Activated CD4-positive, alpha-beta T cell treated with anti-CD3 and anti-CD28 coated beads for 1 hour (primary cell): ENCODE results near the gene NLRP4.
"Not testable (repeated sequence)": the region's sequence is repeated elsewhere in the genome, so short reads cannot be mapped to it uniquely, and the experiment has no call there.

Experiments used
- DNase-seq: peaks from one replicate; pipeline ENCODE4 v3.0.0-alpha.2; 2020

Gene NLRP4

DNA sequence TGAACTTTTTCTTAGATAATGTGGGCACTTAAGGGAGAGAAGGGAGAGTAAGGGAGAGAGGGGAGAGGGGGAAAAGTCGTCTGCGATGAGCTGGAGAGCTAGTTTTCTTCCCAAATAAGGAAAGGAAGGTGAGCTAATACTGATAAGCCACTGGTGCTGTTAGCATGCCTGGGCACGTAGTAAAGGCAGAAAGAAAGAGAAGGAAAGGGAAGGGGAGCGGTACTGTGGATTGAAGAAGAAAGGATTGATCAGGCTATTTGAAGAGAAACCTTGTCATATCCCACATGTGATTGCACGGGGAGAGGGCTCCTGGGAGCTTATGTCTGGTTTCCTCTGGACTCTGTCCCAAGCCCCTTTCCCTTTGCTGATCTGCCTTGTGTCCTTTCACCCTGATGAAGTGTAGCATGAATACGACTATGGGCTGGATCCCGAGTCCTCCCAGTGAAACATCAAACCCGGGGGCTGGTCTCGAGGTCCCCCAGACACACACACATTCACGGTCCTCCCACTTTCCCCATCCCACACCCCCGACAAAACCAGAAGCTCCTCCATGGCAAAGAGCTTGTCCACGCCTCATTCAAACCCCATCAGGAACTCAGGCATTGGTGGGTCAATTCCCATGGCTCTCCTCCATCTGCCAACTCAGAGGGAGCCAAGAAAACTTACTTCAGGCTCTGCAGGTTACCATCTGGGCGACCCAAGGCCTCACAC, 65.2 kb downstream of the NLRP4 start:
- no peak for DNase-seq

DNA sequence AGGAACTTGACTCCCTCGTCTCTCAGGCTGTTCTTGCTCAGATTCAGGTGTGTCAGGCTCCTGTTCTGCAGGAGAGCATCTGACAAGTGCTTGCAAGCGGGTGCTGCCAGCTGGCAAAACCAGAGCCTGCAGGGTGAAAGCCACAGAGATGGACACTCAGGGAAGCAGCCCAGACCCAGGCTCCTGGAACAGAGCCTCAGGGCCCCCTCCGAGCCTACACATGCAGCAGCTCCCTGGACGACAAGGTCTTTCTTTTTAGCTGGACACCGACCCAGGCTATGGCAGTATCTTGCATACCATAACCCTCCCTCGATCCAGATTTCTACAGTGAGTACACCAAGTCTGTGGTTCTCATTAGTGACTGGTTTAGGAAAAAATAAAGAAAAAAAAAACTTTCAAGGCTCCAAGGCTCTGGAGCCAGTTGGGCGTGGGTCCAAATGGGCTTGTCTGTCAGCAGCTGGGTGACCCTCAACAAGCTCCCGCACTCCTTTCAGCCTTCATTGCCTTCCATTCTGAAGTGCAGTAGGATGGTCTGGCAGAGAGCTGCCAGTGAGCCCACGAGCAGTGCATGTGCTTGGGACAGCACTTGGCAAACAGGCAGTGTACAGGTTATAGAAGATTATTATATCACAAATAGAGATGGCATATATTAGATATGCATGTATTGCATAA, 65.9 kb downstream of the NLRP4 start:
- no peak for DNase-seq

DNA sequence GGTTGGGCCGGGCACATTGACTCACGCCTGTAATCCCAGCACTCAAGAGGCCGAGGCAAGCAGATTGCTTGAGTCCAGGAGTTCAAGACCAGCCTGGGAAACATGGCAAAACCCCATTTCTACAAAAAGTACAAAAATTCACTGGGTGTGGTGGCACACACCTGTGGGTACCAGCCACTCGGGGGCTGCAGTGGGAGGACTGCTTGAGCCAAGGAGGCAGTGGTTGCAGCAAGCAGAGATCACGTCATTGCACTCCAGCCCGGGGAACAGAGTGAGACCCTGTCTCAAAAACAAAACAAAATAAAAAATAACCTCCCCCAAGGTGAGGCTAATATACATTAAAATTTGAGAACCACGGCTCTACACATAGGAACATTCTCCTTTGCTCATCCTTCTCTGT, 70.9 kb downstream of the NLRP4 start:
- no peak for DNase-seq

DNA sequence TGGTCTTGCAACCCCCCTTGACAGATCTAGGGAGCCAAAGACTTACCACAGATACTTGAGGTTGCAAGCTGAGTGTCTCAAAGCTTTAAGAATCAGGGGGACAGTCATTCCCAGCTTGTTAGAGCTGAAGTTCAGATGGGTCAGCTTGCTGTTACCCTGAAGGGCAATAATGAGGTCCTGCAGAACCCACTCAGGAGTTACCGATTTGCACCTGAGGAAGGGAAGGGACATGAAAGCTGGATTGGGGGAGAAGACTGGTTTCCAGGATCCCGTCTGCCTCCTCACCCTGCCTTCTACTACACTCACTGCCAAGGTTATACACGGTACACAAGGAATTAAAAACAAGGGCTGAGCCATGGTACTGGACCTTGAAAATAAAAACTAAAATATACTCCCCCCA, 71.4 kb downstream of the NLRP4 start:
- no peak for DNase-seq

DNA sequence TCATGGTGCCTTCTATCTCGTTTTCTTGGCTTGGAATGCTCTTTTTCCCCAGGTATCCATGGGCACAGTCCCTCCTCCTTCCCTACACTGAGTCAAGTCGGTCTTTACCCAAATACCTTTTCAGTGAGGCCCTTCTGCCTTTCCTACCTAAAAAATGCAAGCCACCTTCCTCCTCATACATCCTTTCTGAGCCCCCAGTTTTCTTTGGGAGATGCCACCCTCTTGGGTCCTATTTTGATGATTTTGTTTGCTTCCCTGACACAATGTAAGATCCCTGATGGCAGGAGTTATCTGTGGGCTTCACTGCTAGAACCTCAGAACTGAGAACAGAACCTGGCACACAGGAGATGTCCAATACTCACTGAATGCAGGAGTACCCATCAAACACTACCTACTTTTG, 73.5 kb downstream of the NLRP4 start:
- DNase-seq = no peak

DNA sequence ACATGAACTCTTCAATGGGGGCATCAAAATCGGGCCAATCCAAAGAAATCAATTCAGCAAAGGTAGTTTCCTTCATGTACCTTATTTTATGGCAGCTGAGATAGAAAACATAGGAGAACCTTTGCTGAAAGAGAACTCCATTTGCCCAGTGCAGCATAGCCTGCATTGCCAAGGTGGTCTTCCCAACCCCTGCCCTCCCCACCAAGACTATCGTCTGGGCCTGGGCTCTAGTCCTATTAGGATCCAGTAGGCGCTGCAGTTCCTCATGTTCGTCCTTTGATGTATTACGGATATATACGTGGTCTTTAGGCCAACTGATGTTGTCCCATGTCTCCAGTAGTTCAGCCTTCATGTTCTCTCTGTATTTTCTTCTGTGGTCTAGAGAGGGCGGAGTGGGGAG, 76.6 kb downstream of the NLRP4 start:
- DNase-seq = no peak

DNA sequence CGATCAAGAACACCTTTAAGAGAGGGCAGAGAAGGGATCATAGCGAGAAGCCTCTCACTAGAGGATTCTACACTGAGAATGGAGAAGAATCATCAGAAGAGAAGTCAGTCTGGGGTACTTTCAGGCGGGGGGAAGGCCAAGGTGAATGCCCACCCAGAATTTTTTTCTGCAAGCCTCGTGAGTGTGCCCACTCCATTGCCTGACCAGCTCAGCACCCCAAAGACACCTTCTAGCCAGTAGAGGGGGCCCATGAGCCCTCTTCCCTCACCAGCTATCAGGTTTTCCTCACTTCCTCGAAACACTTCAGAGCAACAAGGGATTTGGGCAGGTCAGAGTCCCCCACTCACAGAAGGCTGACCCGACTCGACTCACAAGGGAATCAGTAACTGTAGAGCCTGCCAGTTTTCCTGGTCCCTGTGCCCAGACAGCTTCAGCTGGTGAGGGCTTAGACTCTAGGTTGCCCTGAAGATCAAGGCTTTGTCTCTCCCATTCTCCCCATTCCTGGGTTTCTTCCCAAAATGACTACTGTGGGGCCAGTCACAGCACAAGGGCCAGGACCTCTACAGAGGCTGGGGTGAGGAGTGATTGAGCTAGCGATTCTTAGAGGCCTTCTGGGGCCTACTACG, 77.4 kb downstream of the NLRP4 start:
- no peak for DNase-seq

DNA sequence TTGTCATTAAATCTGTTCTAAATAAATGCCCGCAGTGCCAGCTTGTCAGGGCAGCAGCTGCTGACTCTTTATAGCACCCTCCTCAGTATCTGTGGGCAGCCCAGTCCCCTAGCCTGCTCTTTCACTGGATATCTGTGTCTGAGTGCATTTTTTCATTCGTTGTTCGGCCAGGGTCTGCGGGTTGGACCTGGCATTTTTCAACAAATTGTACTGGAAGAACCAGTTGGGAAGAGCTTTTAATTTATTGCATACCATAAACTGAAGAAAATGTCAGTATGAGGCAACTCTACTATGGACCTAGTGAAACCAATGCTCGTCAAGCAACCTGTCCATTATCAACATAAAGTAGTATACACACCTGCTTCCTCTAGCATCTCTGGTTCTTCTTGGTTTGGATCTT, 87.2 kb downstream of the NLRP4 start:
- no peak for DNase-seq

DNA sequence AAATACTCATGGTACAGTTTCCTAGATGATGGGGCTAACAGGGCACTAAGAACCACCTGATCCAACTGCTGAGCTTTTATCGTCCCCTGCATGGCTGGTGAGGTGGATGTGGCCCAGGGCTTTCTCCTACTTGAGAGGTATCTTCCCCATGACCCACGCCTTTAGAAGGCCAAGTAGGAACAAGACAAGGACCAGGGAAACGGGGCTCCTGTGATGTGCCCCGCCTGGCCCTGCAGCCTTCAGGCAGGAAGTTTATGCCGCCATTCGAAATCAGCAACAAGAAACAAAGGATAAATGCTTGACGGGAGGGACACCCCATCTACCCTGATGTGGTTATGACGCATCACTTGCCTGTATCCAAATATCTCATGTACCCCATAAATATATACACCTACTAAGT, 91.7 kb downstream of the NLRP4 start:
- no peak for DNase-seq

DNA sequence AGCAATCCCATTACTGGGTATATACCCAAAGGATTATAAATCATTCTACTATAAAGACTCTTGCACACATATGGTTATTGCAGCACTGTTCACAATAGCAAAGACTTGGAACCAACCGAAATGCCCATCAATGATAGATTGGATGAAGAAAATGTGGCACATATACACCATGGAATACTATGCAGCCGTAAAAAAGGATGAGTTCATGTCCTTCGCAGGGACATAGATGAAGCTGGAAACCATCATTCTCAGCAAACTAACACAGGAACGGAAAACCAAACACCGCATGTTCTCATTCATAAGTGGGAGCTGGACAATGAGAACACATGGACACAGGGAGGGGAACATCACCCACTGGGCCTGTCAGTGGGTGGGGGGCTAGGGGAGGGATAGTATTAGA, 92.9 kb downstream of the NLRP4 start:
- not testable (repeated sequence) for DNase-seq

DNA sequence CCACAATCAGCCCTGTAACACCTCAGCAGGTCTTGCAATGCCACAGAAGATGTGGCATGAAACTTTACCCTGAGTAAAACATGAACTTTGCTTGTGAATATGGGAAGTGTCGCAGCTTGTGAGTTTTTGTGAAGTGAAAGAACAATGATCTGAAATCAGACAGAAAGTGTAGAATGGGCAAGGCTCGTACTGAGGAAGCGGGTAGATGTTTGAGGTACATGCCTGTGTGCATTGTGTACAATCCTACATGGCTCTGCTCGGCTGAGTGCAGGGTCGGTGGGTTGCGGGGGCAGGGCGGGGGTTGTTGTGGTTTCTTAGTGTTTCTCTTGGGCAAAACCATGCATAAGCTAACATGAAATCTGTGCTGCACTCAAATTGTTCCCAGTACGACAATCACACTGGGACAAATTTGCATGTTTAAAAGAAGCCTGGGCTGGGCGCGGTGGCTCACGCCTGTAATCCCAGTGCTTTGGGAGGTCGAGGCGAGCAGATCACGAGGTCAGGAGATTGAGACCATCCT, 94.7 kb downstream of the NLRP4 start:
- no peak for DNase-seq
